HG02759 (cell line): Measurements from ENCODE around the gene ANXA6.
A peak's percentile ranks its signal among the peaks of the same experiment; 100 is the strongest.

Experiments
- ATAC-seq: cut with Tn5 transposase; IDR thresholded peaks from one replicate; pipeline ENCODE4 v1.9.1; 2021; ENCODE audit warnings: mild to moderate bottlenecking, moderate library complexity; ENCODE audit not compliant: unreplicated experiment

ANXA6 gene

DNA sequence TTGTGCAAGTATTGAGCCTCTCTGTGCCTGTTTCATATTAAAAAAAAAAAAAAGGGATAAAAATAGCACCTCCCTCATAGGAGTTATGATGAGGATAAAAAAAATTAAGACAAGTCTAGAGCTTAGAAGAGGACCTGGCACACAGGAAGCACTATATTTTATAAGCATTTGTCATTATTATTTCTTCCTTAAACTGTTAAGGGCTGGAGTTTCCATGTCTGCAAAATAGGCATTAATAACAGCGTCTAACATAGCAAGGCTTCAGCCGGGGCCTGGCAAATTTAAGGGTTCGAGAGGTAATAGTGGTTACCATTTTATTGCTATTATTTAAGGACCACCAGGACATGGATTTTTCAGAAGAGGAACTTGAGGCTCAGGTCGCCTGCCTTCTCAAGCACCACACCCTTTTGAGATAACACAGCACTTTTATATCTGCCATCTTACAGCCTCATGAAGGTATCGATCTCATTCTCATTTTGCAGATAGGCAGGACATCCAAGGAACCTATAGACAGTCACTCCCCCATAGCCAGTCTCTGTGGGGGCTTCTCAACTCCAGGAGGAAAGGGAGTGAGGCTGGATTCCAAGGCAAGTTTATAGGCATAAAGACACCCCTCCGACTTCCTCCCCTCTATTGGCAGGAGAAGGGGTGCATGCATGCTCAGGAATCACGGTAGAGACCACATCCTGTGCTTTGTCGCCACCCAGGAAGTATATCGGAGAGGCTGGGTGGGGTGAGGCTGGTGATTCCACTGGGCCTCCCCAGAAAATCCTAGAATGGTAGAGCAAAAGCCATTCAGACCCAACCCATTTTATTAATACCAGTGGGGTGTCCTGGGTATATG, 2.4 kb downstream of the ANXA6 start:
- peak; percentile 22 for ATAC-seq

DNA sequence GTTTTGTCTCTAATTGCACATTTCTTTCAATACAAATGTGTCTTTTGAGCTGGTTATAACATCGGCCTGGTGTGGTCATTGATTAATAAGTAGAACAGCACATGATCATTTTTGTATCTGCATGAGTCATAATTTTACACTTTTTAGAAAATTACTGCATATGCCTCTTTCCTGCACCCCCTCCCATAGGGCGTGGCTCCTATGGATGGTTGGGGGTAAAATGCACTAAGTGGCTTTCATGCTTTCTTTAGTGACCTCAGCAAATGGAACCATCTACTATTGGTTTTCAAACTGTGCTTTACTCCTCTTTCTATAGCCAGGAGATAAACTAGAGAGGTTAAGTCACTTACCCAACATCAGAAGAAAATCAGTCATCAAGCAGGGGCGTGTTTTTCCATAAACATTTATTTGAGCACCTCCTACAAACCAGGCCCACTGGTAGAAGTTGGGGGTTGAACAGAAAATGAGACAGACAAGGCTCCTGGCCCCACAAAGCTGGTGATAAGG, 3.8 kb downstream of the ANXA6 start:
- ATAC-seq = no peak

DNA sequence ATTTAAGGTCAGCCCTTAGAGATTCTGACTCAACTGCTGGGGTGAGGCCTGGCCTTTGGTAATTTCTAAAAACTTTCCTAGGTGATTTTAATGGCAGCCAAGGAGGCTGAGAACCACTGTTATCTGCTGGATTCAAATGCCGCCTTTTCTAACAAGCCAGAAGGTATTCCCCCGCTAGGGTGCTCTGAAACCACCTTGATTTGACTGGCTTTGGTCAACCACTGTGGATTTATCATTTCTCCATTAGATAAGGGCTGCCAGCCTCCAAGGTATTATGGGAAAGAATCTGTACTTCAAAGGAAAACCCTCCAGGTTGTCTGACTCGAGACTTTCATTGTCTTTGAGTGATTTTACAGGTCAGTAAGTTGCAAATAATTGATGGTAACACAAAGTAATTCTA, 4.3 kb downstream of the ANXA6 start:
- ATAC-seq = no peak

DNA sequence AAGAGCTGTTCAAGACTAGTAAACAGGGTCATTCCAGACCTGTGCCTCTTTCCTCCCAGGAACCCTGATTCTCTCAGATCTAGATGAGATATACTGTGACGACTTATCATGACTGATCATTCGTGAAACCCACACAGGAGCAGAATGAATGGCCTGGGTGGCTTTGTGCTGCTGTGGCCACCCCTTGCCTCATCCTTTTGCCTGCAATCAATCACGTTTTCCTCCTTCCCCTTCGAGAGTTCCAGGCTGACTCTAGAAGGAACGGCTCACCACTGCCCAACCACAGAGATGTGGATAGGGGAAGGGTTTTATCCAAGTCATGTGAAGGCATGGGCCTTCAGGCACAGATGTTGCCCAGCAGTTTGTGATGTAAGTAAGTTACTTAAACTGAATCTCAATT, 5.8 kb downstream of the ANXA6 start:
- ATAC-seq = peak; percentile 47

DNA sequence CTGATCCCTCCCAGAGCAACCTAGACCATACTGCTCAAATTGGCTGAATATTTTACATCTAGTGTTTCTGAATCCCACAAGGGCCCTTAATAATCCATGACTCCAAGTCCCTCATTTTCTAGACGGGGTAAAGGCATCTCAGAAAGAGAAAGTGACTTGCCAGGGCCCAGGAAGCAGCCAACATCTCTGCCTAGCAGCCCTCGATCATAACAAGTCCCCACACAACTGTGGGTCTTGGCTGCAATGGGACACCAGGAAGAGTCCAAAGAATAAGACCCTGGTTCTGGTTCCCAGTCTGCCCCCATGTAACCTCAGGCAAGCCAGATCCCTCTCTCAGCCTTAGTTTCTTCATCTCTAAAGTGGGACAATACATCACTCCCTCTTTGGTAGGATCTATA, 6.3 kb downstream of the ANXA6 start:
- ATAC-seq = no peak

DNA sequence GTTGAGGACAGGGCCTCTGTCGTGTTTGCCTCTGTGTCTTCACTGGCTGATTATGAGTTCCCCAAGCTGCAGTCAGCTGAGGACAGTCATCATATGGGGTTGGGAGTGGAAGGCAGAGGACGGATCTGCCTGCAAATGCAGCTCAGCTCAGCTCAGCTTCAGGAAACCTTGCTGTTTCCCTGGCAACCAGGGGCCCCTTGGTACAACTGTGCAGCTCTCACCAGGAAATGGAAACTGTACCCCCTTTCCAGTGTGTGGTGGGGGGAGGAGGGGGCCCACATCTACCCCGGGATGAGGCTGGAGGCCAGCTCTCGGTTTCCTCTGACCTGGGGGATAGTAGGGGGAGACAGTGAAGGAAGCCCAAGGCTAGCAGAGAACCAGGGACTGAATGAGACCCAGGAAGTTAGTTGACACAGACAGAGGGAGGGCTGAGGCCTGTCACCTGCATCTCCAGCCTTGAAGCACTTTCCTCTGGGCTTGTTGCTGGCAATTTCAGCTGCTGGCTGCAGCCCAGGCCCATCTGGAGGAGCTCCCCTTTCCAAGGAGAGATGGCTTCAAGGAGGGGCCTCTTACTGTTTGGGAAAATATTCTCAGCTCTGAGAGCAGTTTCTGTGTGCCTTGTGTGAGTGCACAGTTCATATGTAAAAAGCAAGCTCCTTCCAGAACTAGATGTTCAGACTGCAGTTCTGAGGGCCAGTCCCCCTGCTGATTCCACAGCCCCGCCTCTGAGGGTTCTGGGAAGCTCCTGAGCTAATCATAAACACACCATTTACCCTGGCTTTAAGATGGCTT, 6.9 kb downstream of the ANXA6 start:
- ATAC-seq = peak; percentile 46

DNA sequence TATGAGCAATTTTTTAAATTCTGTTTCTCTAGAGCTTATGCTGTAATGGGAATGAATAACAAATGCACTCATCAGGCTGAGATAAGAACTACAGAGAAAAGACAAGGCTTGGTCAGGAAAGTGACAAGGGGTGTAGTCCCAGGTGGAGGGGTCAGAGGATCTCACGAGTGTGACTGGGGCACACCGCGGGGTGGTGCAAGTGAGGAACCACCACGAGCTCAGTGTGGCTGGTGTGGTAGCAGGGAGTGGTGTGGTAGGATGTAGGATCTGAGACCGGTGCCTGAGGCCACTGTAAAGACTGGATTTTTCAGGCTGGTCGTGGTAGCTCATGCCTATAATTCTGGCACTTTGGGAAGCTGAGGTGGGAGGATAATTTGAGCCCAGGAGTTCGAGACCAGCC, 9.0 kb downstream of the ANXA6 start:
- no peak for ATAC-seq

DNA sequence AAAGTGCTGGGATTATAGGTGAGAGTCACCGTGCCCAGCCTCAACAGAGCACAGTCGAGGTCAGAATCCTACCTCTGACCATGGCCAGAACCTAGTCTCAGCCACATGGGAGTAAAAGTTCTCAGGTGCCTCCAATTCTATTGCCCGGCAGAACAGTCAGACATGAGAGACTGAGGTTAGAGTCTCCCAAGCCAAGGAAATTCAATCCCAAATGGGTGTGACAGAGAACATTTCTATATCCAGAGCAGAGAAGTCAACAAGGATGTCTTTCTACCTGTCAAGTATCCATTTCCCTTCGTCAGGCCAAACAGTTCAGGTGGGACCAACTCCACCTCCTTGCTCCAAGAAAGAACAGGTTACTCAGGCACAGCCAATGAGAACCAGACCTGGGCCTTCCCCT, 10.5 kb downstream of the ANXA6 start:
- no peak for ATAC-seq

DNA sequence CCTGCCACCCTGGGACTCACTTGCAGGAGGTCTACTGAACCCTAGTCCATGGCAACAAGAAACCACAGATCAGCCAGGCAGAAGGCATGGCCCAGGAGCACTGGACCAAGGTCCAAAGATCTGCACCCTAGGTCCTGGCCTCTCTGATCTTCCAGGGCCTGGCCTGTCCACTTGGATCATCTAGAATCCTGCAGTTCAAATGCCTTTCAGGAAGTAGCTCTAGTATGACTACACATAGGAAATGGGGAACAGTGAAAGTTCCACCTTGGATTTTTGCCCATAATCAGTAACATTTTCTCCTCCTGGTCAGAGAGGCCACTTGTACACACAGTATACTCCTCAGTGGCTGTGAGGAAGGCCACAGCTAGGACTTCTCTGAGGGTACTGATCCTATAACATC, 11.5 kb downstream of the ANXA6 start:
- ATAC-seq = no peak

DNA sequence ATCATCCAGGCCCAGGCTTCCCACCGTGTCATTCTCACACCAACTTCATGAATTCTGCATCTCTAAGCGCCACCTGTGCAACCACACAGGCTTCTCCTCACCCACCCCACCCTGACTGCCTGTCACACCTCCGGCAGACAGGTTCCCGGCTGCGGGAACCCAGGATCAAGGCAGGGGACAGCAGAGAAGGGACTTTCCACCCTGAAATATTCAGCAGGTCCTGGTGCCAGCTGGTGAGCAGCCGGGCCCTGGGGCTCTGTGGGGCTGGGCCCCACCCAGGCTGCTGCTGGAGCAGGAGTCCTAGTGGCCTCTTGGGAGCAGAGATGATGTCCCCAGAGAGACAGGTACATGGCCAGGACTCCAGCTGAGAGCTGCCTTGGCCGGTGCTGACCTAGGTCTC, 12.7 kb downstream of the ANXA6 start:
- ATAC-seq = peak; percentile 40

DNA sequence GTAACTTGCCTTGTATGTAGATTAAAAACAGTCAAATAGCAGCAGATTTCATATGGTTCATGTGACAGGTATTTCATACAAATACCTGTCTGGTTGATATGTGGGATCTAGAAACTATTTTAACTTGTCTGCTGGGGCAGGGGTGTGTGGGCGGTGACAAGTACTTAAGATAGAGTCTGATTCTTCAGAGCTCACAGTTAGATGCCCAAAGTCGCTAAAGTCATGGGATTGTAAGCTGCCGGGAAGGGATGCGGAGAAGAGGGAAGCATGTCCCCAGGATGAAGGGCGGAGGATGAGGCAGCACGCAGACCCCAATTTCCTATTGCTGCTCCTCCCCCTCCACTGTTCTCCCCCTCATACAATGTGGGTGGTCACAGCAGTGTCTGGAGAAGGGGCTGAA, 13.3 kb downstream of the ANXA6 start:
- no peak for ATAC-seq

DNA sequence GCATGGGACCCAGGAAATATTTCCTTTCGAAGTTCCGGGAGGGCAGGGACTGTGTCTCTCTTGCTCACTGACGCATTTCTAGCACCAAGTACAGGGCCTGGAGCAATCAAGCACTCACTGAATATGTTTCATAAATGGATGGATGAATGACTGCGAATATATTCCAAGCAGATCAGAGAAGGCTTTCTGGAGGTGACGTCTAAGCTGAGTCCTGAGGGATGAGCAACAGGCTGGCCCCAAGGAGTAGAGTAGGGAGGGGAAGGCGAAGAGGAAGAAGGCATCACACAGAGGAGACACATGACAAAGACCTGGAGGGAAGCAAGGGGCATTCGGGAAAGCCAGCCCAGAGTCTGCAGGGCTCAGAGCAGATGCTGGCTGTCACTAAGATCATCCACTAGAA, 13.9 kb downstream of the ANXA6 start:
- no peak for ATAC-seq

DNA sequence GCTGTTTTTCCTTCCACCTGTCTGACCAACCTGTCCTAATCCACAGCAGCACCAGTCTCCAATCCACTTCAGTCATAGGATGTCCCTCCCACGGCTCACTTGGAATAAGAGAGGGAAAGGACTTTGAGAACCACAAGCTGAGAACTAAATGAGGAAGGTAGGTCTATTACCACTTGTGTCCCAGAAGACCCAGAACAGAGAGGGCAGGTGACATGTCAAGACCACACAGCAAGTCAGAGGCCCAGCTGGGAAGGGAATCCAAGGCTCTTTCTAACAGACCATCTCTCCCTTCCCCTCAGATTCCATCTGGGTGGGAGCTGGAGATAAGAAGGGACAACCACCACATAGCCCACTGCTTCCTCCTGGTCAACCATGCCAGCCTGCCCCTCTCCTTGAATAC, 14.6 kb downstream of the ANXA6 start:
- no peak for ATAC-seq

DNA sequence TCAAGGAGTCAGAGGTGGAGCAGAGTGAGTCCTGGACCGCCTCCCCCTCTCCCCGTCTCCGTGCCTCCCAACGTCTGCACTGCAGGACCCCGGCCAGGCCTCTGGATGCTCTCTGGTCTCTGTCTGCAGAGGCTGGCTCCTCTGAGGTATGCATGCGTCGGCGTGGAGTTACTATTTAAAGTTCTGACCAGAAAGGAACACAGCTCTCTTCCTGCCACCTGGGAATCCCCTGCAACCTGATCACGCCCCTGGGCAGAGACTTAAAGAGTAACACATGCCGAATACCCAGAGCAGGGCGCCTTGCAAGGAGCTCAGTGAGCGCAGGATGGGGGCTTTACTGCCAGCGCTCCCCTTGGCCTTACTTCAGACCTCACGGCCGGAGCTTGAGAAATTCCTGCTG, 16.0 kb downstream of the ANXA6 start:
- peak; percentile 88 for ATAC-seq

DNA sequence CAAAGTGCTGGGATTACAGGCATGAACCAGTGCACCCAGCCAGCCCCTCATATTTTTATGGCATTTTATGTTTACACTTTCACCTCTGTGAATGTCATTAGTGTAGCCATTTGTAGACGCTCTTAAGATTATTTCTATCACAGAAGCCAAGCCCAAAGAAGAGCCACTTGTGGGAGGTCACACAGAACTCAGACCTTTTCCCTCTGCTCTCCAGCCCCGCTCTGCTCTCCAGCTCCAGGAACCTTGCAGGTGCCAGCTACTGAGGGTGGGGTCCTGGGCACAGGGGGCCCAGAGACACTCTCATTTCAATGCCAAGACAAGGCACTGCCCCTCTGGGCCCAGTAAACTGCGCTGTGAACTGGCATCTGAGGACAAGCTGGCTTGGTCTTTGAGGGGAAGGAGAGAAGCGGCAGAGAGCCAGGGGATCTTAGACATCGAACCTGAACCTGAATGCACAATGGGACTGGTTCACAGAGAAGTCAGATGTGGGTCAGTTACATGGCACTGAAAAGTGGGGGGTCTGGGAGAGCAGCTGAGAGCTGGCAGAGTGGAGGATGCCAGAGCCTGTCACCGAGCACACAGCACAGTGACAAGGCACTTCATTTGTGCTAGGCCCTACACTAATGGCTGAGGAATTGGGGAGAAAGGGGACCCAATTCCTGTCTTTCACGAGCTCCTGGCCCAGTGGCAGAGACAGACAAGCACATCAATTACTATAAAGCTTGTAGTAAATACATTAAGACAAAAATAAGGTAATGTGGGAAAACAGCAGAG, 16.7 kb downstream of the ANXA6 start:
- ATAC-seq = no peak

DNA sequence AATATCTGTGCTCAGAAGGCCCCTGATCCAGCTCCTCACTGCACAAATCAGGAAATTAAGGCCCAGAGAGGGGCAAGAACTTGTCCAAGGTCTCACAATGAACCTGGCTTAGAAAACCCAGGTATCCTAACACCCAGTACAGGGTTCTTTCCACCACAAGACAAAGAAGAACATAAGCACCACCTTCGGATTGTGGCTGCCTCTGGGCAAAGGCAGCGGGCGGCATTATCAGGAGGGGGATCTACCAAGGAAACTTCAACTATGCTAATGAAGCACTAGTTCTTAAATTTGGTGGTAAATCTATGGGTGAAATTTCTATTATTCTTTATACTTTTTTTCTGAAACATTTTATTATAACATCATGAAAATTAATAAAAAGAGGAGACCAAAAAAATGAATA, 17.9 kb downstream of the ANXA6 start:
- no peak for ATAC-seq

DNA sequence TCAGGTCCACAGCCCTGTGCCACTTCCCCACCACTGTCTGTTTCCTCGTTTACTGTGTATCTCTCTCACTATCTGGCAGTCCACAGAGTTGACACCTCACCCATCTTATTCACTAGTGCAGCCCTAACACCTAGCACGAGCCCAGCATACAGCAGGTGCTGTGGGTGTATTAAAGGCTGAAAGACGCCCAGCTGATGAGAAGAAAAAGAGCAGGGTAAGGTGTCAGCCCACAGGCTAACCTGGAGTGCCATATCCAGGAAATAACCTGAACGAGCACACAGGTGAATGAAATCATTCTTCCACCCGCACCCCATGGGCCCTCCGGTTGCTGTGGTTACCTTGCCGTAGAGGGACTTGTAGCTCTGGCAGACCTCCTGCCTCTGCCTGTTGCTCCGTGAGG, 18.6 kb downstream of the ANXA6 start:
- ATAC-seq = no peak

DNA sequence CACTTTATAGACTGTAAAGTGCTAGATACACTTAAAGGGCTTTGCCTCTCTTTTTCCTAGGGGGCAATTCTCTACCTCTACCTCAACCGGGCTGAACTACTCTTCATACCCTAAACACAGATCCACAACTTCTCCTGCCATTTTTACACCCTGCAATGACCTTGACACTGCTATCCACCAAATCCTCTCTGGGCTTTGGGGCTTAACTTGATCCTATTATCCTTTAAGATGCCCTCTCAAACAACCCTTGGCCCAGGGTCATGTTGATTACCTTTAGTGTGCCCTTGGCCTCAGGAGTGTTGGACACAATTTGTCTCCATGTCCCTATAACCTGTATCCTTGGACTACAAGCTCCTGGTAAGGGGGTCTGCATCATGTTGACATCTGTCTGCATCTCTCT, 19.5 kb downstream of the ANXA6 start:
- ATAC-seq = no peak

DNA sequence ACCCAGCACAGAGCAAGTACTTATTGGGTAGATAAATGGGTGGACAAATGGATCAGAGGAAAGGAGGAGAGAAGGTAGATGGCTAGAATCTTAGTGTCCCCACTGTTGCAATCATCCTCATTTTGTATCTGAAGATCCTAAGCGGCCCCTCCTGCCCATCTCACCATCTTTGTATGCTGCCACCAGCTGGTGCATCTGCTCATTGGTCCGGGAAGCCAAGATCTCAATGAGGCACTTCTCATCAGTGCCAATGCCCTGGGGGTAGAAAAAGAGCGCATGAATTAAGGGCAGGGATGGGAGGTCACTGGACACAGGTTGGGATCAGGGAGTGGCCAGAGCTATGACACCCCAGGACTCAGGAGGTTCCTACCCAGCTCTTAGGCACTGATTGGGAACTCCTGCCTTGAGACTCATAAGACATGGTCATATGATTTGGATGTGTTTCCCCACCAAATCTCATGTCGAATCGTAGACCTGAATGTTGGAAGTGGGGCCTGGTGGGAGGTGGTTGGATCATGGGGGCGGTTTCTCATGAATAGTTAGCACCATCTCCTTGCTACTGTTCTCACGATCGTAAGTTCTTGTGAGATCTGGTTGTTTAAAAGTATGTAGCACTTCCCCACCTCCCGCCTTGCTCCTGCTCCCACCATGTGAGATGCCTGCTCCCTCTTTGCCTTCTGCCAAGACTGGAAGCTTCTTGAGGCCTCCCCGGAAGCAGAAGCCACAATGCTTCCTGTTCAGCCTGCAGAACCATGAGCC, 20.3 kb downstream of the ANXA6 start:
- no peak for ATAC-seq

DNA sequence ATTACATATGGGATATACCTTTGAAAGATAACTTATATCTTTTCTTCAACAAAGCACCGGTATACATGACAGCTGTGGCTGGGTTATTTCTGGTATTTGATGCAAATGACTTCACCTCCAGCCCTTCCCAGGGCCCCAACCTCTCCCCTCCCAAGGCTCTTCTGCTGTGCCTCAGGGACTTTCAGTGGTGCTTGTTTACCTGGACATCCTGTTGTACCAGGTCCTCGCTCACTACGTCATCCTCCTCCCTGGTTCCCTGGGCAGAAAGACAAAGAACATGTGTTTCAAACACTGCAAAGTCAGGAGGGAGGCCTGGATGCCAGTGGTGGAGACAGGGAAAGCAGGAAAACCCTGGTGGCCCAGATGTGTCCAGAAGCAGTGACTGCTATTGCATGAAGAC, 23.4 kb downstream of the ANXA6 start:
- ATAC-seq = peak; percentile 67

DNA sequence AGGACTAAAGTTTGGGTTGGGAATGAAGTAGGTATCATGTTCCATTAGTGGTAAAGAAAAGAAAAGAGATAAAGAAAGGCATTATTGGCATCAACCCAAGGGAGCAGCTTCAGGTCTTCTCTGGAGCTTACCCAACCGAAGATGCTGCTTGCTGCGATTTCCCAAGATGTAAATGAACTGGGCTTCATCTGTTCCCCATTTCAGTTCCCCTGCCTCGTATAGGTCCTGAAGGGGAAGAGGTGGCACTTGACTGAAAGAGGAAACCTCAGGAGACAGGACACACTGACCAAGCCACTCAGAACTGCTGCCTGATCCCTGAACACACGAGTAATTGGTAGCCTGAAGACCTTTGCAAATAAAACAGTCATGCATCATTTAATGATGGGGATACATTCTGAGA, 24.6 kb downstream of the ANXA6 start:
- ATAC-seq = no peak
